GM06990 (cell line): ENCODE measurements around the gene KRTAP5-3.
A peak's percentile ranks its signal among the peaks of the same experiment; 100 is the strongest.

Experiments used
- DNase-seq: peaks from one replicate; pipeline ENCODE4 v3.0.0-alpha.2; 2011; ENCODE audit not compliant: insufficient read length; ENCODE audit errors: extremely low read depth
- H3K27me3 ChIP-seq: replicated peaks from 2 replicates; pipeline ENCODE4 v1.6.0; 2011; ENCODE audit warnings: low read length; ENCODE audit not compliant: control insufficient read depth, insufficient read depth
- H3K36me3 ChIP-seq: 2 replicates; pipeline ENCODE4 v1.5.1; 2011; ENCODE audit warnings: low read length; ENCODE audit not compliant: control insufficient read depth, insufficient read depth
- H3K4me3 ChIP-seq: replicated peaks from 2 replicates; pipeline ENCODE4 v1.5.1; 2011; ENCODE audit warnings: low read depth, mild to moderate bottlenecking, control low read depth, low read length
- TF ChIP-seq, protein P1 (sequence below): IDR thresholded peaks from 2 replicates; pipeline ENCODE4 v1.5.1; 2011; ENCODE audit warnings: low read length, control low read depth, mild to moderate bottlenecking, inconsistent platforms; ENCODE audit not compliant: insufficient read depth, poor library complexity, severe bottlenecking

The KRTAP5-3 gene

GRCh38 chr11:1573077-1573902 is 35.0 kb downstream of the KRTAP5-3 start:
- TF ChIP-seq, protein P1, sequence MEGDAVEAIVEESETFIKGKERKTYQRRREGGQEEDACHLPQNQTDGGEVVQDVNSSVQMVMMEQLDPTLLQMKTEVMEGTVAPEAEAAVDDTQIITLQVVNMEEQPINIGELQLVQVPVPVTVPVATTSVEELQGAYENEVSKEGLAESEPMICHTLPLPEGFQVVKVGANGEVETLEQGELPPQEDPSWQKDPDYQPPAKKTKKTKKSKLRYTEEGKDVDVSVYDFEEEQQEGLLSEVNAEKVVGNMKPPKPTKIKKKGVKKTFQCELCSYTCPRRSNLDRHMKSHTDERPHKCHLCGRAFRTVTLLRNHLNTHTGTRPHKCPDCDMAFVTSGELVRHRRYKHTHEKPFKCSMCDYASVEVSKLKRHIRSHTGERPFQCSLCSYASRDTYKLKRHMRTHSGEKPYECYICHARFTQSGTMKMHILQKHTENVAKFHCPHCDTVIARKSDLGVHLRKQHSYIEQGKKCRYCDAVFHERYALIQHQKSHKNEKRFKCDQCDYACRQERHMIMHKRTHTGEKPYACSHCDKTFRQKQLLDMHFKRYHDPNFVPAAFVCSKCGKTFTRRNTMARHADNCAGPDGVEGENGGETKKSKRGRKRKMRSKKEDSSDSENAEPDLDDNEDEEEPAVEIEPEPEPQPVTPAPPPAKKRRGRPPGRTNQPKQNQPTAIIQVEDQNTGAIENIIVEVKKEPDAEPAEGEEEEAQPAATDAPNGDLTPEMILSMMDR: no peak
- Histone ChIP-seq H3K4me3 (no peak overlapping the region), H3K27me3 (peaks cover 4% of the 10 kb centered on the region; the same call in 1 of the 2 replicates), H3K36me3 (no peaks in the 10 kb centered on the region)
- DNase-seq: no peak

DNA sequence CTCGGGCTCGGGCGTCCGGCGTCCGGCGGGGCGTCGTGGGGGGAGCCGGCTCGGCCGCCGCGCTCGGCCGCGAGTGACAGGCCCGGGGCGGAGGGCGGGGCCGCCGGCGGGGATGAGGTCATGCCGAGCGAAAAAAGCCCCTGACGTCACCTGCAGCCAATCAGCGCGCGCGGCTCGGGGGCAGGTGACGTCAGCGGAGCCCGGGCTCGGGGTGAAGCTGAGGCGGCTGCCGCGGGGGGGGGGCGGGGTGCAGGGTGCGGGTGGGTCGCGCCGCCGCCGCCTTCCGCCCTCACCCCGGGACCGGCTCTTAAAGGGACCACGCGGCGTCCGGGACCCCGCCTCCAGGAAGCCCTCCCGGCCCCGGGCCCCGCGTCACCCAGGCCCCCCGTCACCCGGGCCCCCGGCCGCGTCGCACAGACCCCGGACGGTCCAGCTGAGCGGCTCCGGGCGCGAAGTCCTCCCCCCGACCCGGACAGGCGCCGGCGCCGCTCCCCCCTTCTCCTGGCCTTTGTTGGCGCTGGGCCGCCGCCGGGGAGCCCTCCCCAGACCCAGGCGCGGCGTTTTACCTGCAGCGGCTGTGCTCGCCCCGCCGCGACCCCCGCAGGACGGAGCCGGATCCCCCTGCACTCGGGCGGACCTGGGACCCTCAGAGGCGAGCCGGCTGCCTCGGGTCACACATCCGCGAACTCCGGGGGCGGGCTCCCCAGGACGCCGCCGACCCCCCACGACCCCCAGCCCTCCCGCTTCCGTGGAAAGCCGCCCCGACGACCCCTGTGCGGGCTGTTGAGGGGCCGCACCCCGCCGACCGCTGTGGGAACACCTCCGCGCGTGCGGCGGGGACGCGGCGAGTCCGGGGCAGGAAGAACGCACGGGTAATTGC is 35.8 kb downstream of the KRTAP5-3 start, which contains the start of gene DUSP8:
Gene DUSP8 (minus strand): TSS at position 75 of the 880 bp plus-strand sequence. CDS start 6,445 bp downstream, outside the sequence.
- peak; percentile 82 for DNase-seq
- TF ChIP-seq, protein P1: no peak
- Histone ChIP-seq H3K27me3 (peaks cover 4% of the 10 kb centered on the region; the same call in 1 of the 2 replicates), H3K36me3 (no peaks in the 10 kb centered on the region), H3K4me3 (peak within 1 kb of the TSS; percentile 40)

DNA sequence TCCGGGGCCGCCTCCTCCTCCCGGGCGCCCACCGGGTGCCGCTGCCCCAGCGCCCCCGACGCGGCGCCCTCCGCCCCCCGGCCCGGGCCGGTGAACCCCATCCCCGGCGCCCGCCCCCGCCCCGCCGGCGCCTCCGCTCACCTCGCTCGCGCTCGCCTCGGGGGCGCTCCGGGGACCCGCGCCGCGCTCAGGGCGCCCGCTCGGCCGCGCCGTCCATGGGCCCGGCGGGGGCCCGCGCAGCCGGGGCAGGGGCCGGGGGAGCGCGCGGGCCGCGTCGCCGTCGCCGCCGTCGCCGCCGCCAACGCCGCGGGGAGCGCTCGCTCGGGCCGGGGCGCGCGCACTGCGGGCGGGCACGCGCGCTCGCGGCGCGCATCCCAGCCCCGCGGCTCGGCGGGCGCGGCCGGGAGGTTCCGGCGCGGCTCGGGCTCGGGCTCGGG is 36.5 kb downstream of the KRTAP5-3 start:
- DNase-seq: no peak
- H3K27me3 ChIP-seq: peaks cover 4% of the 10 kb centered on the region; the same call in 1 of the 2 replicates
- no peaks in the 10 kb centered on the region for H3K36me3 ChIP-seq
- TF ChIP-seq, protein P1: no peak
- H3K4me3 ChIP-seq: no peak overlapping the region

GRCh38 chr11:1570896-1571759 is 37.1 kb downstream of the KRTAP5-3 start:
- TF ChIP-seq, protein P1: no peak
- no peaks in the 10 kb centered on the region for H3K36me3 ChIP-seq
- H3K27me3 ChIP-seq: peaks cover 4% of the 10 kb centered on the region; the same call in 1 of the 2 replicates
- no peak overlapping the region for H3K4me3 ChIP-seq
- DNase-seq: no peak

DNA sequence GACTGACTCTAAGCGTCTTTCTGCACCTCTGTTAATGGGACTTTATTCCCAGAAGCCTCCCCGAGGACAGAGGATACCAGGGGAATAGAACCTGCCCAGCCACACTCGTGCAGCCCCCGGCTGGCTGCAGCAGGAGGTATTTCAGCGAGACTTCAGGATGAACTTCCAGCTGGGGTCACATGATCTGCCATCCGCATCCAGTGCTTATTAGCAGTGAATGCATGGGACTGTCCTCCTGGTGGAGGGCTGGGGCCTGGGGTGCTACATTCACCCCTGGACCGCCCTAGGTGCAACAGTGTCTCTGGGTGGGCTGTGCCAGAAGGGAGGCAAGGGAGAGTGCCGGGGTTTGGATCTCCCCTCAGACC is 37.8 kb downstream of the KRTAP5-3 start:
- Histone ChIP-seq H3K27me3 (peaks cover 4% of the 10 kb centered on the region; the same call in 1 of the 2 replicates), H3K4me3 (no peak overlapping the region), H3K36me3 (no peaks in the 10 kb centered on the region)
- DNase-seq: no peak
- TF ChIP-seq, protein P1: no peak
